IMR-90 (cell line): ENCODE data around the gene NAXE. TPM values are rescaled to one million over a fixed set of nuclear protein-coding genes. Genes with fewer than 3 reads are reported as not detected.

ENCODE experiments used
- ATAC-seq: fragments of 200-7000 bp; cut with Tn5 transposase; 2 replicates; pipeline ENCODE4 v1.9.1; 2020; ENCODE audit warnings: low read depth, mild to moderate bottlenecking, moderate library complexity
- BruUV-seq: library from RNA; stranded (reverse); fragments of 400-500 nt; replicated peaks from 2 replicates; lab custom pipeline; 2021; lab: Mats Ljungman, UMichigan
- CTCF ChIA-PET: fragments of 300-600 bp; formaldehyde crosslinking; extraction: SDS; loops from one replicate; lab custom pipeline; 2021; ENCODE audit warnings: antibody characterized with exemption; lab: Yijun Ruan, JAX
- POLR2A ChIA-PET: fragments of 300-600 bp; sonication (Branson Sonifier 250); formaldehyde crosslinking; loops from one replicate; lab custom pipeline; 2022; ENCODE audit warnings: antibody characterized with exemption; ENCODE audit not compliant: unreplicated experiment; lab: Charles Lee
- DNase-seq: peaks from one replicate; pipeline ENCODE4 v3.0.0; 2013
- H2AFZ ChIP-seq: replicated peaks from 2 replicates; pipeline ENCODE3; 2013; ENCODE audit warnings: low read length, mild to moderate bottlenecking; ENCODE audit not compliant: poor library complexity
- H2AK5ac ChIP-seq: 2 replicates; pipeline ENCODE4 v1.6.1; 2013; ENCODE audit warnings: low read depth, low read length, inconsistent platforms
- H2AK9ac ChIP-seq: replicated peaks from 2 replicates; pipeline ENCODE3; 2013; ENCODE audit warnings: mild to moderate bottlenecking, low read depth, low read length, moderate library complexity; ENCODE audit not compliant: poor library complexity
- H2BK120ac ChIP-seq: 2 replicates; pipeline ENCODE4 v1.6.1; 2013; ENCODE audit warnings: low read depth, low read length, inconsistent platforms
- H2BK15ac ChIP-seq: 3 replicates; pipeline ENCODE4 v1.6.1; 2013; ENCODE audit warnings: low read depth, low read length, inconsistent platforms
- H2BK20ac ChIP-seq: 2 replicates; pipeline ENCODE4 v1.6.1; 2013; ENCODE audit warnings: low read depth, mild to moderate bottlenecking, inconsistent platforms, low read length, moderate library complexity
- H2BK5ac ChIP-seq: 2 replicates; pipeline ENCODE4 v1.6.1; 2013; ENCODE audit warnings: mild to moderate bottlenecking, low read depth, low read length, inconsistent platforms; ENCODE audit not compliant: poor library complexity, severe bottlenecking
- H3K14ac ChIP-seq: replicated peaks from 2 replicates; pipeline ENCODE4 v1.6.1; 2013; ENCODE audit warnings: low read depth, low read length, inconsistent platforms
- H3K18ac ChIP-seq: 2 replicates; pipeline ENCODE4 v1.6.1; 2013; ENCODE audit warnings: low read depth, low read length, control low read depth
- H3K23ac ChIP-seq: 2 replicates; pipeline ENCODE4 v1.6.1; 2013; ENCODE audit warnings: low read depth, low read length, inconsistent platforms
- H3K27ac ChIP-seq: 2 replicates; pipeline ENCODE4 v1.5.1; 2013; ENCODE audit warnings: mild to moderate bottlenecking, control low read depth, low read length; ENCODE audit not compliant: insufficient read depth
- H3K27me3 ChIP-seq: 2 replicates; pipeline ENCODE4 v1.6.1; 2013; ENCODE audit warnings: low read length; ENCODE audit not compliant: control insufficient read depth, insufficient read depth
- H3K36me3 ChIP-seq: 2 replicates; pipeline ENCODE4 v1.6.1; 2013; ENCODE audit warnings: low read length, mixed read lengths; ENCODE audit not compliant: control insufficient read depth, insufficient read depth
- H3K4ac ChIP-seq: 2 replicates; pipeline ENCODE4 v1.6.1; 2013; ENCODE audit warnings: low read depth, low read length, inconsistent platforms
- H3K4me1 ChIP-seq: 2 replicates; pipeline ENCODE4 v1.6.1; 2013; ENCODE audit warnings: low read length, mixed read lengths; ENCODE audit not compliant: control insufficient read depth, insufficient read depth
- H3K4me2 ChIP-seq: 2 replicates; pipeline ENCODE4 v1.6.1; 2013; ENCODE audit warnings: low read depth, mild to moderate bottlenecking, control low read depth, low read length, moderate library complexity
- H3K4me3 ChIP-seq: 2 replicates; pipeline ENCODE4 v1.5.1; 2013; ENCODE audit warnings: low read depth, mild to moderate bottlenecking, control low read depth, low read length, moderate library complexity; ENCODE audit not compliant: insufficient read depth
- H3K56ac ChIP-seq: 2 replicates; pipeline ENCODE4 v1.6.1; 2013; ENCODE audit warnings: low read length, inconsistent platforms; ENCODE audit not compliant: insufficient read depth; ENCODE audit errors: extremely low read depth
- H3K79me1 ChIP-seq, 2 experiments: 2 replicates each; pipeline ENCODE4 v1.6.1; 2013; ENCODE audit warnings: low read length in 2 of 2, inconsistent platforms in 1 of 2, low read depth in 1 of 2
- H3K9ac ChIP-seq: 2 replicates; pipeline ENCODE4 v1.6.1; 2013; ENCODE audit warnings: low read depth, low read length, control low read depth
- H3K9me1 ChIP-seq: 2 replicates; pipeline ENCODE4 v1.6.1; 2013; ENCODE audit warnings: low read length, inconsistent platforms; ENCODE audit not compliant: insufficient read depth
- H3K9me3 ChIP-seq: 2 replicates; pipeline ENCODE4 v1.6.1; 2013; ENCODE audit warnings: low read length; ENCODE audit not compliant: control insufficient read depth, insufficient read depth
- H4K20me1 ChIP-seq: 2 replicates; pipeline ENCODE4 v1.6.1; 2013; ENCODE audit warnings: low read length, inconsistent platforms; ENCODE audit not compliant: insufficient read depth
- H4K5ac ChIP-seq: 2 replicates; pipeline ENCODE4 v1.6.1; 2013; ENCODE audit warnings: mild to moderate bottlenecking, low read depth, low read length, control low read depth
- H4K8ac ChIP-seq, 2 experiments: 2 replicates each; pipeline ENCODE4 v1.6.1; 2013; ENCODE audit warnings: low read depth in 2 of 2, low read length in 2 of 2, control low read depth in 1 of 2, inconsistent platforms in 1 of 2
- H4K91ac ChIP-seq: 2 replicates; pipeline ENCODE4 v1.6.1; 2013; ENCODE audit warnings: low read depth, low read length, inconsistent platforms; ENCODE audit not compliant: insufficient read depth
- CEBPB ChIP-seq: IDR thresholded peaks from 2 replicates; pipeline ENCODE4 v1.6.1; 2012; ENCODE audit warnings: low read depth, low read length, improper control_type of control experiment
- CHD1 ChIP-seq: IDR thresholded peaks from 2 replicates; pipeline ENCODE4 v1.6.1; 2012; ENCODE audit warnings: low read depth, low read length, improper control_type of control experiment
- CTCF ChIP-seq: conservative IDR thresholded peaks from 2 replicates; pipeline ENCODE4 v1.5.1; 2012; ENCODE audit warnings: mild to moderate bottlenecking, low read depth, low read length, improper control_type of control experiment
- ELK1 ChIP-seq: fragments of 150-350 bp; IDR thresholded peaks from 2 replicates; pipeline ENCODE4 v1.6.1; 2016; ENCODE audit warnings: low read depth, mild to moderate bottlenecking, low read length, moderate library complexity, borderline replicate concordance
- FOS ChIP-seq: fragments of 150-350 bp; IDR thresholded peaks from 2 replicates; pipeline ENCODE4 v1.6.1; 2016; ENCODE audit warnings: low read depth, low read length
- MAZ ChIP-seq: IDR thresholded peaks from 2 replicates; pipeline ENCODE4 v1.6.1; 2012; ENCODE audit warnings: low read depth, mild to moderate bottlenecking, low read length, improper control_type of control experiment, moderate library complexity, borderline replicate concordance
- MXI1 ChIP-seq: IDR thresholded peaks from 2 replicates; pipeline ENCODE4 v1.6.1; 2012; ENCODE audit warnings: low read depth, mild to moderate bottlenecking, low read length, moderate library complexity, borderline replicate concordance
- NFE2L2 ChIP-seq: fragments of 150-350 bp; IDR thresholded peaks from 2 replicates; pipeline ENCODE4 v1.6.1; 2016; ENCODE audit warnings: low read depth, mild to moderate bottlenecking, low read length
- RAD21 ChIP-seq: IDR thresholded peaks from 2 replicates; pipeline ENCODE4 v1.6.1; 2012; ENCODE audit warnings: low read length, improper control_type of control experiment
- RCOR1 ChIP-seq: IDR thresholded peaks from 2 replicates; pipeline ENCODE4 v1.6.1; 2012; ENCODE audit warnings: mild to moderate bottlenecking, low read length, improper control_type of control experiment; ENCODE audit not compliant: insufficient replicate concordance
- SMC3 ChIP-seq: fragments of 150-350 bp; IDR thresholded peaks from 2 replicates; pipeline ENCODE4 v1.6.1; 2016; ENCODE audit warnings: low read depth, mild to moderate bottlenecking, antibody characterized with exemption, low read length, moderate library complexity
- WGBS, 2 experiments: methylation state at CpG; one replicate each; pipeline versions ENCODE4 v1.1.5 to v1.1.7; 2013; ENCODE audit warnings: missing lambda C conversion rate in 2 of 2; ENCODE audit not compliant: insufficient read length in 1 of 2; ENCODE audit errors: extremely low coverage in 2 of 2; 5-methylcytosine and 5-hydroxymethylcytosine counted together
- dilution Hi-C: fragments of 300-500 bp; cut with HindIII; formaldehyde crosslinking; loops from one replicate; pipeline ENCODE4 v1.14.3; 2018; ENCODE audit warnings: low sequenced_read_pairs; ENCODE audit not compliant: unreplicated experiment
- in situ Hi-C: fragments of 300-500 bp; cut with MboI; formaldehyde crosslinking; loops from 3 replicates; pipeline ENCODE4 v1.14.3; 2019; ENCODE audit warnings: low sequenced_read_pairs, inconsistent platforms, mixed read lengths
- intact Hi-C: fragments of 100-400 bp; cut with micrococcal nuclease; formaldehyde crosslinking; loops from 2 replicates; pipeline ENCODE4 v1.10.0; 2022
- polyA plus RNA-seq, 3 experiments: library from polyadenylated mRNA; depleted of rRNA; stranded (reverse); fragments of >200 nt; gene quantifications; 2 replicates each; pipeline ENCODE4 v1.2.3, GENCODE V29; 2012; ENCODE audit warnings: low replicate concordance in 1 of 3
- total RNA-seq: library from RNA; depleted of rRNA; stranded (reverse); fragments of >200 nt; gene quantifications from 2 replicates; pipeline ENCODE4 v1.2.3, GENCODE V29; 2012

The NAXE gene
- total and polyA plus RNA-seq, 2 of the 4 experiments (the other 2 are of a cell fraction), result 61.0 to 74.2 TPM

- Histone ChIP-seq H3K36me3 (no peaks in the 10 kb centered on the region), H3K9me3 (0 out of 2 replicates have a peak, but pooled peaks cover 1% of the 10 kb centered on the region), H3K4ac (no peak overlapping the region), H3K23ac (no peak overlapping the region), H4K20me1 (peaks cover 18% of the 10 kb centered on the region; the same call in 1 of the 2 replicates), H3K4me1 (no peaks in the 10 kb centered on the region; the same call in 1 of the 2 replicates), H3K79me1 (no peaks in the 10 kb centered on the region), H3K18ac (no peak overlapping the region), H3K4me3 (no peak overlapping the region), H3K27me3 (peaks cover 96% of the 10 kb centered on the region), H2BK5ac (no peak overlapping the region), H3K9me1 (no peaks in the 10 kb centered on the region), H3K27ac (no peak overlapping the region), H2BK20ac (no peak overlapping the region), H2AFZ (no peak overlapping the region), H2AK5ac (no peak overlapping the region), H4K5ac (no peak overlapping the region), H3K14ac (no peak overlapping the region), H4K8ac (no peak overlapping the region), H2AK9ac (peak overlapping the region; percentile 28), H3K56ac (no peak overlapping the region), H3K9ac (no peak overlapping the region), H2BK120ac (no peak overlapping the region), H4K91ac (no peak overlapping the region), H2BK15ac (no peak overlapping the region), H3K4me2 (no peak overlapping the region)
- ChIA-PET CTCF (interaction anchor here (0.7 to 1.8 kb wide), 2 partner anchors 17 to 146 kb away, joined by 5 to 14 read pairs; no protein-coding TSS in a partner anchor), POLR2A (no interaction called here)
- WGBS, 2 experiments, result 34% methylated on average over 4 of the region's 7 CpGs; no CpG with 5 or more reads in 1 of the 2 experiments
- intact Hi-C loops (no loop called here), in situ Hi-C loops (no loop called here), dilution Hi-C loops (no loop called here)
- TF ChIP-seq CTCF (no peak), RAD21 (no peak), CHD1 (no peak), CEBPB (no peak), RCOR1 (no peak), FOS (no peak), MAZ (no peak), SMC3 (no peak), ELK1 (no peak), NFE2L2 (no peak), MXI1 (no peak)
- BruUV-seq, result no TSS peak
- DNase-seq, result no peak
- ATAC-seq, result no peak
Observed at GRCh38 chr1:156643778-156644092, 52.2 kb downstream of the NAXE start.
